NCI-H1436 (cell line): ENCODE data around the gene TEX19.

Experiments
- DNase-seq: peaks from one replicate; lab custom pipeline; 2025; lab: John Stamatoyannopoulos, UW

The TEX19 gene

GRCh38 chr17:82321947-82322466 lies 37.0 kb upstream of the TEX19 start:
- DNase-seq = no peak

GRCh38 chr17:82322526-82323453 lies 36.3 kb upstream of the TEX19 start:
- DNase-seq = no peak

DNA sequence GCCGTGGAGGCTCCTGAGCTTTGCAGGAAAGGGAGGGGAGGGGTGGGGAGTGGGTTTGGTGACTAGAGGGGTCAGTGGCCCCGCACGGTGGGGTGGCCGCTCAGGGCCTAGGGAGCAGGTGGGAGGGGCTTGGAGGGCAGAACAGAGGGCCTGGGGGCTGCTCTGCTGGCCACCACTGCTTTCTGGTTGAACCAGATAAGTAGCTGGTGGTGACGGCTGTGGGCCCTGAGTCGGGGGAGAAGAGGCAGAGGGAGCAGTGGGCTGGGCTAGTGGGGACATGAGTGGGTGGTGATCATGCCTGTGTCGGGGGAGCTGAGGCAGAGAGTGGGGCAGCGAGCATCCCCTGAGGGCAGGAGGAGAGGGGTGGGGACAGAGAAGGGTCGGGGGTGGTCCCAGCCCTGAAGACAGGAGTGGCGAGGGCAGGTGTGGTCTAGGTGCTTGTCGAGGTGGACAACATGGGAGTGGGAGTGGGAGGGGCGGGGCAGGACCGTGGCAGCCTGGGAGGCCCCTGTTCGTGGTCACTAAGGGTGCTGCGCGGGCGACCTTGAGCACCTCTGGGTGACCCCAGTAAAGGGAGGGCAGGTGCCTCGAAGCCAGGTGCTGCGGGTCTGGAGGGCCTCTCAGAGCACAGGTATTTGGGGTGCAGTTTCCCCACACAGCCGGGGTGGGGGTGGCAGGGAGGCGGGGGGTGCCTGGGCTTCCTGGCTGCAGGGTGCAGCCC lies 35.4 kb upstream of the TEX19 start:
- no peak for DNase-seq

DNA sequence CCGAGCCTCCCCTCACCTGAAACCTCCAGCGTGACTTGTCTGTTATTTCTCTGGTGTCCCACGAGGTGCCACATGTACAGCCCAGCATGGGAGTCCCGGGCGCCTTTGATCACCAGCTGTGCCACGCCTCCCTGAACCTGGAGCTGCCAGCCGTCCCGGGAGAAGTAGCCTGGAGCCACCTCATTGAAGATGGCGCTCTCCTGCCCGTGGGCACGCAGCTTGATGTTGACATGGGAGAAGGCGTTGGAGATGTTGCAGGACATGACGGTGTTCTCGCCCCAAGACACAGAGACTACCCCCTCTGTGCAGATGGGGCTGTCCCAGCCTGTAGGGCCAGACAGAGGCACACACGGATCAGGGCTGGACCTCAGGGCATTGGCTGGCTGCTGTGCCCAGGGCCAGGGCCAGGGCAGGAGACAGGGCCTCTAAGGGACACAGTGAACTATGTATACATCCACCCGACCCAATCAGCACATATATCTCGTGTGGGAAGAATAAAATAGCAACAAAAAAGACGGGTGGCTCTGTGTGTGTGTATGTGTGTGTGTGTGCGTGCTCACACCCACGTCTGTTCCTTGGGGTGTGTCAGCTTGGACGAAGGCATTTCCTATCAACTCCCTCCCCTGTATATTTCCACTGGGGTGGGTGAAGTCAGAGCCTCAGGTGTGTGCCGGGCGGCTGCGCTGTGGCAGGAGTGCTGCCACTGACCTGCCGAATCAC lies 34.3 kb upstream of the TEX19 start:
- DNase-seq = no peak

DNA sequence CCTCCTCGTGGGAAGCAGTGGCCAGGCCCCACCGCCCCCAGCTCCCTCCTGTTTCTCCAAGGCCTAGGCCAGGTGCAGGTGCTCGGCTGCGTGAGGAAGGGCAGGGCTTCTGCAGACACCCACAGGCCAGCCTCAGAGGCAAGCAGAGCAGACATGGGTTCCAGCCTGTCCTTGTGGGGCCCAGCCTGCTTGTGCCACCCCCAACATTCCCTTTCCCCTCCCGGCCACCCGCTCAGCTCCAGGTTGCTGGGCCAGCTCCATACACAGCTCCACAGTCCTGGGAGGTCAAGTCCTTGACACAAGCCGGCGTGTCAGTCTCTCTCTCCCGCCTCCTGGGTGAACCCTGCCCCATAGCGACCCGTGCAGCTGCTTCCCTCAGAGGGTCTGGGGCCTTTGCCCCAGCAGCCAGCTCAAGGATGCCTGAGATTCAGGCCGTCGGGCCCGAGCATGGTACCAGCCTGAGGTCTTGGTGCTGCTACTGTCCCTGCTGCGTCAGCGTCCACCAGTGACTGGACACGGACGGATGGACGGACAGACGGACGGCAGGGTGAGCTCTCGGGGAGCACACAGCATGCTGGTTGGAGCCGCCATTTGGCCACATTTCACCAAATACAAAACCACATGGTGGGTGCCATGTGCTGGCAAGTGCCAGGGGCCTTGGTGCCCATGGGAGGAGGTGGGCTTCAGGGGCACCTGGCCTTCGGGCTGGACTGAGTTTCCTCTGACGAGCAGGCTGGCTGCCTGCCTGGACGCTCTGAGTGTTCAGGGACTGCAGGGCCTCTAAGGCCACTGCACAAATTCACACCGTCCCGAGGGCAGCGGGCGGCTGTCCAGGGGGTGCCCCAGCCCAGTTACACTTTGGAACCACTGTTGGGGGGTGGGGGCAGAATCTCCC lies 33.5 kb upstream of the TEX19 start:
- no peak for DNase-seq

DNA sequence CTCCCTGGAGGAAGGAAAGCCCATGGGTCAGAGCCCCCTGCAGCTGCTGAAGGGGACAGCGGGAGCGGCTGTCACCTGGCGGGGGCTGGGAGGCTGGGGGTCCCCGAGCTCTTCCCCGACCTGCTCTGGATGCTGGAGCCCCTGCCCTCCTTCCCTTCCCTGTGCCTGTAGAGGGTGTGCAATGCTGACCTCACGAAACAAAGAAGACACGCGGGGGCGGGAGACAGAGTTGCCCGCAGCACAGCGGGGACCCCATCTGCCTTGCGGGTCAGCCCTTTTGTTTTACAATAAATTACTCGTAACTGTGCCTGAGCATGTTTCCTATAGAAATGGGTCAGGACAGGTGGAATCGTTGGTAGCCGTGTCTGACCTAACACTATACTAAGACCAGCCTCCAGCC lies 31.8 kb upstream of the TEX19 start:
- DNase-seq = no peak

- DNase-seq = no peak
Measured at GRCh38 chr17:82327757-82328140, 31.3 kb upstream of the TEX19 start.

- no peak for DNase-seq
Measured at GRCh38 chr17:82328141-82328993, 30.7 kb upstream of the TEX19 start.

- no peak for DNase-seq
Measured at GRCh38 chr17:82328994-82329507, 30.0 kb upstream of the TEX19 start.

DNA sequence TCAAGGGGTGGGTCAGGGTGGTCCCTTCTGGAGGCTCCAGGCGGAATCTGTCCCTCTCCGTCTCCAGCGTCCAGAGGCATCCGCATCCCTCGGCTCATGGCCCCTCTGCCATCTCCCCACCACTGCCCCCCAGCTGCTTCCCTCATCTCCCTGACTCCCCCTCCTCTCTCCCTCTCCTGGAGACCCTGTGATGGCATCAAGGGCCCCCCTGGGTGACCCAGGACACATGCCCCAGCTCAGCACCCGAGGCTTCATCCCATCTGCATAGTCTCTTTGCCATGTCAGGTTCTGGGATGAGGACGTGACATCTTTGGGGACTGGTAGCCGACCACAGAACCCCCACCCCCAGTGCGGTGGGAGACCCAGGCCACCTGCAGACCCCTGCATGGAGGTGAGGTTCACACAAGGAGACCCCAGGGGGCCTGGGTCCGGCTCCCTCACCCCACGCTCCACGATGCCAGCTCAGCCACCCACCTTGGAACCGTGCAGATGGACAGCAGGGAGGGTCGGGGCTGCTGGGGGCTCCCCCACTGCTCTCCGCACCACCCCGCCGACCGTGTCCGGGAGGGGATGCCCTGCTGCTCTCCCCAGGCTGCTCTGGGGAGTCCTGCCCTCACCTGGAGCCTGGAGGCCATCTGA lies 29.2 kb upstream of the TEX19 start:
- DNase-seq = no peak

GRCh38 chr17:82330322-82331239 lies 28.5 kb upstream of the TEX19 start:
- peak; percentile 85 for DNase-seq

GRCh38 chr17:82331345-82331939 lies 27.6 kb upstream of the TEX19 start:
- no peak for DNase-seq

GRCh38 chr17:82332669-82333278 lies 26.3 kb upstream of the TEX19 start:
- DNase-seq = no peak

DNA sequence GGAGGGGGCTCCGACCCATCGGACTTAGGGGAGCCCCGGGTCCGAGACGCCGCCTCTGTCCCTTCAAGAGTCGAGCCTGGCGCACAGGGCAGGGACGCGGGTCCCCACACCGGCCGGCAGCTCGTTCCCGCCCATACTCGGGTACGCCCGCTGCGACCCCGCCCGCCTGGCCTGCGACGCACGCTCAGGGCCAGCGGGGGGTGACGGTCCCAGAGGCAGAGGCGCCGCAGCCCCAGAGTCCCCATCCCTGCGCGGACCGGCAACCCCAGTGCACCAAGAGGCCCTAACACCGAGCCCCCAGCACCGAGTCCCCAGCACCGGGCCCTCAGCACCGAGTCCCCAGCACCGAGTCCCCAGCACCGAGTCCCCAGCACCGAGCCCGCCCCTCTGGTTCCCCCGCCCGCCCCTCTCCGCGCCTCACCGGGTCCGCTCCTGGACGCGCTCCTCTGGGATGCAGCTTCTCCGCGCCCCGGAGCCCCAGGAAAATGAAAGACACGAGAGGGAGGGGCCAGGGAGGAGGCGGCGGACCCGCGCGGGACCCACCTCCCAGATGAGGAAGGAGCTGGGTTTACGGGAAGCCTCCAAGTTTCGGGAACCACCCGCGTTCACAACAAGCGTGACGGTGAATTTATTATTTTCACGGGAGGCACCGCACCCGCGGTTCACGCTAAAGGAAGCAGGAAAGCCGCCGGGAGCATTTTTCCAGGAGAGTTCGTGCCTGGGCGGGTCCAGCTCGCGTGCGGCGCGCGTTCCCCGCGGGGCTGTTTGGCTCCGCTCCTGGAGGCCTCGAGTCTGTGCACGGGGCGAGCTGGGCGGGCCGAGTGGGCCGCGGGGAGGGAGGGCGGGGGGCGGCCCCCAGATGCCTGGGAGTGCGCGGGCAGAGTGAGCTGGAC lies 25.5 kb upstream of the TEX19 start, which contains the start of gene SECTM1:
Gene SECTM1 (minus strand): TSS at position 488 of the 893 bp plus-strand sequence. CDS start 6,526 bp downstream, outside the sequence.
- no peak for DNase-seq

DNA sequence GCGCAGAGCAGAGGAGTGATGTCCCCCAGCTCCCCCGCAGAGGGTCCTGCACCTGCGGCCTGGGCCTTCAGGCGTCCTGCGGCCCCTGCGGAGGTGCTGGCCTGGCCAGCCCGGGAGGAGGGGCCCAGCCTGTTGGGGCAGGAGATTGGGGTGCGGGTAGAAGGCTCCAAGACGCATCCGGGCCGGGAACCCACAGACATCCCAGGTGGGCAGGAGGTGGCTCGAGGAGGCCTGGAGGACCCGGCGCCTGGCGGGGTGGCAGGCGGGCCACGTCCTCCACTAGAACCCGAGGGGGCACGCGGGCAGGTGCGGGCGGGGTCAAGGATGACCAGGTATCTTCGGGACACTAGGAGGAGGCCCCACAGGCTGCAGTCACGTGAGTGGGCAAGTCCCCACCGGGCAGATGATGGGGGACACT lies 24.8 kb upstream of the TEX19 start:
- no peak for DNase-seq

- no peak for DNase-seq
Measured at GRCh38 chr17:82334622-82335394, 24.2 kb upstream of the TEX19 start.
